HG03159 (cell line): ENCODE data around the gene CRMP1.

Source experiments
- ATAC-seq: cut with Tn5 transposase; IDR thresholded peaks from one replicate; pipeline ENCODE4 v1.9.1; 2021; ENCODE audit warnings: mild to moderate bottlenecking, moderate library complexity; ENCODE audit not compliant: unreplicated experiment

Gene CRMP1

GRCh38 chr4:5774416-5775036 is 118.4 kb downstream of the CRMP1 start:
- no peak for ATAC-seq

- ATAC-seq: no peak
These were observed 119.7 kb downstream of the CRMP1 start for GRCh38 chr4:5773271-5773555.

- no peak for ATAC-seq
These were observed 120.2 kb downstream of the CRMP1 start for GRCh38 chr4:5772528-5773270.
